Prostate gland (tissue), 2 donors: Measurements from ENCODE around the gene PELO.

Source experiments
- CTCF ChIP-seq, 4 experiments: fragments of 200-600 bp in 2 of 4; fragments of 450-650 bp in 2 of 4; sonication (generic) in 2 of 4; IDR thresholded peaks; 1 replicate in 3 of 4; 2 replicates in 1 of 4; pipeline ENCODE4 v1.5.1; 2016 to 2019; ENCODE audit warnings: antibody characterized with exemption in 4 of 4, mild to moderate bottlenecking in 2 of 4, moderate library complexity in 2 of 4
- POLR2A ChIP-seq: fragments of 450-650 bp; IDR thresholded peaks from one replicate; pipeline ENCODE4 v1.6.1; 2016; ENCODE audit warnings: antibody characterized with exemption, mild to moderate bottlenecking
- POLR2AphosphoS5 ChIP-seq: sonication (generic); formaldehyde crosslinking; IDR thresholded peaks from one replicate; pipeline ENCODE4 v1.6.1; 2017; ENCODE audit warnings: antibody characterized with exemption

GRCh38 chr5:52799358-52799982, 11.8 kb downstream of the PELO start:
- TF ChIP-seq CTCF (IDR thresholded peaks at IDR 0.05) = no peak
- TF ChIP-seq POLR2AphosphoS5 = no peak
- TF ChIP-seq POLR2A = no peak
